ENCODE results near the gene GNA15.

GNA15 gene

DNA sequence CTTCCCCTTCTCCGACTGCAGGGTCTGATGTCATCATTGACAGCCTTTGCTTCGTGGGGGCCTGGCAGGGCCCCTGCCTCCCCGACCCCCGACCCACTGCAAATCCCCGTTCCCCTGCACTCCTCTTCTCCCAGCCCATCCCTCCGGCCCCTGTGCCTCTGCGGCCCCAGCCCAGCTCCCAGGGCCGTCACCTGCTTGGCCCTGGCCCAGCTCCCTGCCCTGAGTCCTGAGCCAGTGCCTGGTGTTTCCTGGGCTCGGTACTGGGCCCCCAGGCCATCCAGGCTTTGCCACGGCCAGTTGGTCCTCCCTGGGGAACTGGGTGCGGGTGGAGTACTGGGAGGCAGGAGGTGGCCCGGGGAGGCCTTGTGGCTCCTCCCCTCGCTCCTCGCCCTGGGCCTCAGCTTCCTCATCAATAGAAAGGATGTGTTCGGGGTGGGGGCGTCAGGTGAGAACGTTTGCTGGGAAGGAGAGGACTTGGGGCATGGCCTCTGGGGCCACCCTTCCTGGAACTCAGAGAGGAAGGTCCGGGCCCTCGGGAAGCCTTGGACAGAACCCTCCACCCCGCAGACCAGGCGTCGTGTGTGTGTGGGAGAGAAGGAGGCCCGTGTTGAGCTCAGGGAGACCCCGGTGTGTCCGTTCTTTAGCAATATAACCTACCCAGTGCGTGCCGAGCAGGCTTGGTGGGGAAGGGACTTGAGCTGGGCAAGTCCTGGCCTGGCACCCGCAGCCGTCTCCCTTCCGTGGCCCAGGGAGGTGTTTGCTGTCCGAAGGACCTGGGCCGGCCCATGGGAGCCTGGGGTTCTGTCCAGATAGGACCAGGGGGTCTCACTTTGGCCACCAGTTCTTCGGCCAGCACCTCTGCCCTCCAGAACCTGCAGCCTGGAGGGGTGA is 72.7 kb downstream of the GNA15 start:
- DNase-seq: no peak

DNA sequence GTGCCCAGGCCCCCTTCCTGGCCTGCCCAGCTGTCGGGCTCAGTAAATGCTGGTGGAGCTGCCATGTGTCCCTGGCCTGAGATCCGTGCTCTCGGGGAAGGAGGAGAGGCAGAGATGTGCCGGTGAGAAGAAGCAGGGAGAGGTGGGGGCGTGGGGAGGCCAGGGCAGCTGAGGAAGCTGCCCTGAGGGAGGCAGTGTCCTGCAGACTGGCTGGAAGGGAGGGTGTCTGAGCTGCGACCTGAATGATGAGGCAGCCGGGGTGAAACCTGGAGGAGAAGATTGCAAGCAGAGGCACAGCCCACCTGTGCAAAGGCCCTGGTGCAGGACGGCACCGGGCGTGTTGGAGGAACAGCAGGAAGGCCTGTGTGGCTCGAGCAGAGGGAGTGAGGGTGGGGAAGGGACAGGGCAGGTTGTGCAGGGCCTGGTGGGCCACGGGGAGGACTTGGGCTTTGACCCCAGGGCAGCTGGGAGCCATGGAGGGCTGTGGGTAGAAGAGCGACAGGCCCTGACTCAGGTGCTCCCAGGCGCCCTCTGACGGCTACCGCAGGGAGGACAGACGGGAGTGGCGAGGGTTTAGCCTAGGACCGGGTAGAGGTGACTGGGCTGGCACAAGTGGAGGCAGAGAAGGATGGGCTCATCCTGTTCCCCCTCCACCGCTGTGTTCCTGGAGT is 74.6 kb downstream of the GNA15 start:
- no peak for DNase-seq

- DNase-seq: no peak
These were observed 75.4 kb downstream of the GNA15 start for GRCh38 chr19:3211191-3211590.

GRCh38 chr19:3213159-3213558 is 77.3 kb downstream of the GNA15 start:
- no peak for DNase-seq

Measured in fibroblast of skin of abdomen (primary cell).